SK-N-SH treated with all-trans-retinoic acid at 6 μM for 48 hours (cell line): ENCODE data around the gene KRTAP1-1.

Experiments used
- ATAC-seq: fragments of 200-7000 bp; cut with Tn5 transposase; 3 replicates; pipeline ENCODE4 v1.9.1; 2020; ENCODE audit warnings: mild to moderate bottlenecking, moderate library complexity
- ARNTL ChIP-seq: fragments of 450-650 bp; formaldehyde crosslinking; IDR thresholded peaks from 2 replicates; pipeline ENCODE4 v1.5.0; 2020; ENCODE audit warnings: low read depth, mild to moderate bottlenecking, moderate library complexity, borderline replicate concordance
- BACH2 ChIP-seq: fragments of 250-450 bp; sonication (Bioruptor Pico); IDR thresholded peaks from 2 replicates; pipeline ENCODE4 v1.9.0; 2021; ENCODE audit warnings: mild to moderate bottlenecking, borderline replicate concordance
- CSDC2 ChIP-seq: fragments of 250-450 bp; sonication (Bioruptor Pico); IDR thresholded peaks from 2 replicates; pipeline ENCODE4 v1.5.0; 2020; ENCODE audit warnings: mild to moderate bottlenecking, moderate library complexity
- CSRNP3 ChIP-seq: fragments of 250-450 bp; sonication (Bioruptor Pico); IDR thresholded peaks from 2 replicates; pipeline ENCODE4 v1.5.1; 2021; ENCODE audit warnings: mild to moderate bottlenecking, moderate library complexity
- ESRRG ChIP-seq: fragments of 250-450 bp; sonication (Bioruptor Pico); IDR thresholded peaks from 2 replicates; pipeline ENCODE4 v1.6.1; 2021; ENCODE audit warnings: mild to moderate bottlenecking
- ISL1 ChIP-seq: fragments of 250-450 bp; sonication (Bioruptor Pico); IDR thresholded peaks from 2 replicates; pipeline ENCODE4 v2.1.2; 2022; ENCODE audit warnings: mild to moderate bottlenecking, moderate library complexity
- OSR1 ChIP-seq: fragments of 250-450 bp; sonication (Bioruptor Pico); IDR thresholded peaks from 2 replicates; pipeline ENCODE4 v1.8.0; 2022; ENCODE audit warnings: moderate library complexity, mild to moderate bottlenecking, inconsistent platforms
- PATZ1 ChIP-seq: fragments of 250-450 bp; sonication (Bioruptor Pico); IDR thresholded peaks from 2 replicates; pipeline ENCODE4 v1.8.0; 2020; ENCODE audit warnings: mild to moderate bottlenecking, moderate library complexity, borderline replicate concordance
- POU6F1 ChIP-seq: fragments of 250-450 bp; sonication (Bioruptor Pico); IDR thresholded peaks from 2 replicates; pipeline ENCODE4 v1.8.0; 2021; ENCODE audit warnings: low read depth, mild to moderate bottlenecking, moderate library complexity, borderline replicate concordance
- PPARA ChIP-seq: fragments of 250-450 bp; sonication (Bioruptor Pico); IDR thresholded peaks from 2 replicates; pipeline ENCODE4 v1.5.0; 2020; ENCODE audit warnings: mild to moderate bottlenecking, borderline replicate concordance
- SNAI2 ChIP-seq: fragments of 250-450 bp; sonication (Bioruptor Pico); IDR thresholded peaks from 2 replicates; pipeline ENCODE4 v1.5.0; 2020; ENCODE audit warnings: mild to moderate bottlenecking, moderate library complexity
- TCF4 ChIP-seq: fragments of 250-450 bp; sonication (Bioruptor Pico); IDR thresholded peaks from 2 replicates; pipeline ENCODE4 v1.8.0; 2021; ENCODE audit warnings: mild to moderate bottlenecking, moderate library complexity, borderline replicate concordance
- ZFP3 ChIP-seq: fragments of 250-450 bp; sonication (Bioruptor Pico); IDR thresholded peaks from 2 replicates; pipeline ENCODE4 v1.5.0; 2020; ENCODE audit warnings: mild to moderate bottlenecking, moderate library complexity
- ZFP30 ChIP-seq: fragments of 450-650 bp; formaldehyde crosslinking; IDR thresholded peaks from 2 replicates; pipeline ENCODE4 v1.5.0; 2022; ENCODE audit warnings: mild to moderate bottlenecking, moderate library complexity
- ZNF565 ChIP-seq: fragments of 450-650 bp; formaldehyde crosslinking; conservative IDR thresholded peaks from 2 replicates; pipeline ENCODE4 v1.5.0; 2020; ENCODE audit warnings: low read depth, mild to moderate bottlenecking, moderate library complexity
- ZNF70 ChIP-seq: fragments of 450-650 bp; formaldehyde crosslinking; IDR thresholded peaks from 2 replicates; pipeline ENCODE4 v1.5.0; 2020; ENCODE audit warnings: mild to moderate bottlenecking, moderate library complexity
- ZNF8 ChIP-seq: fragments of 450-650 bp; formaldehyde crosslinking; IDR thresholded peaks from 2 replicates; pipeline ENCODE4 v1.5.0; 2020; ENCODE audit warnings: mild to moderate bottlenecking, moderate library complexity
- TF ChIP-seq, protein P1 (sequence below): fragments of 250-450 bp; sonication (Bioruptor Pico); IDR thresholded peaks from 2 replicates; pipeline ENCODE4 v1.5.1; 2020; ENCODE audit warnings: low read depth, mild to moderate bottlenecking, moderate library complexity
- TF ChIP-seq, protein P2 (sequence below): fragments of 250-450 bp; sonication (Bioruptor Pico); IDR thresholded peaks from 2 replicates; pipeline ENCODE4 v1.5.0; 2020; ENCODE audit warnings: mild to moderate bottlenecking, moderate library complexity

Gene KRTAP1-1

DNA sequence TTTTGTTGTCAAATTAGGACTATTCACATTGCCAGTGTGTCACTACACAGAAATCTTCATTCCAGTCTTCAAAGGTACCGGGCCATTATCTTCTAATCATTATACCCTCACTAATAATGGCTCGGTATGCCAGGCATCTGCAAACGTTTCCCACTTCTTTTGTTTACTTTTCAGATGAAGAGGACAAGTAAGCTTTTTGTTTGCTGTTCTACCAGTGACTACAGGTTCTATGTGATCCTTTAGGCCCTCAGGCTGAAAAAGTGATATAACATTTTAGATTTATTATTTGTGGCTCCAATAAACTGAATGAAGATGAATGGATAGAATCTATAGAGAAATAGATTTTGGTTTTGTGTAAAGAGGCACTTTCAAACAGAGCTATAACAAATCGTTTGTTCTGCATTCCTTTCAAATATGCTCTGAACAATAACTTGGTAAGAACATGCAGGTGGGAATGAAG lies 31.9 kb downstream of the KRTAP1-1 start:
- no peak for ATAC-seq
- TF ChIP-seq ARNTL = no peak
- no peak for TF ChIP-seq BACH2 (CRISPR knock-in tag)
- TF ChIP-seq ZNF565 = no peak
- TF ChIP-seq PPARA (CRISPR knock-in tag) = no peak
- TF ChIP-seq, protein P1, sequence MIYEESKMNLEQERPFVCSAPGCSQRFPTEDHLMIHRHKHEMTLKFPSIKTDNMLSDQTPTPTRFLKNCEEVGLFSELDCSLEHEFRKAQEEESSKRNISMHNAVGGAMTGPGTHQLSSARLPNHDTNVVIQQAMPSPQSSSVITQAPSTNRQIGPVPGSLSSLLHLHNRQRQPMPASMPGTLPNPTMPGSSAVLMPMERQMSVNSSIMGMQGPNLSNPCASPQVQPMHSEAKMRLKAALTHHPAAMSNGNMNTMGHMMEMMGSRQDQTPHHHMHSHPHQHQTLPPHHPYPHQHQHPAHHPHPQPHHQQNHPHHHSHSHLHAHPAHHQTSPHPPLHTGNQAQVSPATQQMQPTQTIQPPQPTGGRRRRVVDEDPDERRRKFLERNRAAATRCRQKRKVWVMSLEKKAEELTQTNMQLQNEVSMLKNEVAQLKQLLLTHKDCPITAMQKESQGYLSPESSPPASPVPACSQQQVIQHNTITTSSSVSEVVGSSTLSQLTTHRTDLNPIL = no peak
- no peak for TF ChIP-seq ZNF70
- no peak for TF ChIP-seq OSR1 (CRISPR knock-in tag)
- TF ChIP-seq ZFP30 (CRISPR knock-in tag) = no peak
- TF ChIP-seq CSRNP3 (CRISPR knock-in tag) = no peak
- TF ChIP-seq, protein P2, sequence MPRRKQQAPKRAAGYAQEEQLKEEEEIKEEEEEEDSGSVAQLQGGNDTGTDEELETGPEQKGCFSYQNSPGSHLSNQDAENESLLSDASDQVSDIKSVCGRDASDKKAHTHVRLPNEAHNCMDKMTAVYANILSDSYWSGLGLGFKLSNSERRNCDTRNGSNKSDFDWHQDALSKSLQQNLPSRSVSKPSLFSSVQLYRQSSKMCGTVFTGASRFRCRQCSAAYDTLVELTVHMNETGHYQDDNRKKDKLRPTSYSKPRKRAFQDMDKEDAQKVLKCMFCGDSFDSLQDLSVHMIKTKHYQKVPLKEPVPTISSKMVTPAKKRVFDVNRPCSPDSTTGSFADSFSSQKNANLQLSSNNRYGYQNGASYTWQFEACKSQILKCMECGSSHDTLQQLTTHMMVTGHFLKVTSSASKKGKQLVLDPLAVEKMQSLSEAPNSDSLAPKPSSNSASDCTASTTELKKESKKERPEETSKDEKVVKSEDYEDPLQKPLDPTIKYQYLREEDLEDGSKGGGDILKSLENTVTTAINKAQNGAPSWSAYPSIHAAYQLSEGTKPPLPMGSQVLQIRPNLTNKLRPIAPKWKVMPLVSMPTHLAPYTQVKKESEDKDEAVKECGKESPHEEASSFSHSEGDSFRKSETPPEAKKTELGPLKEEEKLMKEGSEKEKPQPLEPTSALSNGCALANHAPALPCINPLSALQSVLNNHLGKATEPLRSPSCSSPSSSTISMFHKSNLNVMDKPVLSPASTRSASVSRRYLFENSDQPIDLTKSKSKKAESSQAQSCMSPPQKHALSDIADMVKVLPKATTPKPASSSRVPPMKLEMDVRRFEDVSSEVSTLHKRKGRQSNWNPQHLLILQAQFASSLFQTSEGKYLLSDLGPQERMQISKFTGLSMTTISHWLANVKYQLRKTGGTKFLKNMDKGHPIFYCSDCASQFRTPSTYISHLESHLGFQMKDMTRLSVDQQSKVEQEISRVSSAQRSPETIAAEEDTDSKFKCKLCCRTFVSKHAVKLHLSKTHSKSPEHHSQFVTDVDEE (CRISPR knock-in tag) = no peak
- no peak for TF ChIP-seq CSDC2 (CRISPR knock-in tag)
- TF ChIP-seq PATZ1 (CRISPR knock-in tag) = no peak
- TF ChIP-seq ISL1 = no peak
- no peak for TF ChIP-seq ESRRG
- TF ChIP-seq SNAI2 (CRISPR knock-in tag) = no peak
- TF ChIP-seq ZFP3 (CRISPR knock-in tag) = no peak
- no peak for TF ChIP-seq ZNF8

- no peak for ATAC-seq
- TF ChIP-seq ZNF565 = no peak
- TF ChIP-seq ZNF70 = no peak
- TF ChIP-seq POU6F1 = no peak
- TF ChIP-seq, all 23 proteins: peak for 0
Observed at GRCh38 chr17:41008811-41009210, 32.4 kb downstream of the KRTAP1-1 start, which contains the start of gene KRTAP3-1. KRTAP3-1 (minus strand) TSS chr17:41009128; CDS start chr17:41009074, 54 bp downstream.

DNA sequence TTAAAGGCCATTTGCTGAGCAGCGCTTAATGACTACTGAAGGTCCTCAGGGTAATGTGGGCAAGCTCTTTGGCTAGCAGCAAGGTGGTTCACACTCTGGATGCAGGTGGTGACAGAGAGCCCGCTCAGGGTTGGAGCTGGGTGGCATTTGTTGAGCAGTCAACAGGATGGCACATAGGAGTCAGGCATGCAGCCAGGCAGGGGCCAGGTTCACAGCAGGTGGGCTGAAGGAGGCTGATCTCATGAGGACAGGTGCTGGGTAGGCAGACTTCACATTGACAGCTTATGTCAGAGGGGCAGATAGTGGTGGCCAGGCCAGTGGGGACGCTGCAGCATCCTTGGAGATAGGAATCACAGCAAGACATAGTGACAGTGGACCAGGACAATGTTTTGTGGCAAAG lies 36.9 kb downstream of the KRTAP1-1 start:
- ATAC-seq = no peak
- TF ChIP-seq, protein P2 (CRISPR knock-in tag) = no peak
- no peak for TF ChIP-seq CSRNP3 (CRISPR knock-in tag)
- no peak for TF ChIP-seq ARNTL
- TF ChIP-seq PATZ1 (CRISPR knock-in tag) = no peak
- TF ChIP-seq PPARA (CRISPR knock-in tag) = no peak
- no peak for TF ChIP-seq TCF4 (CRISPR knock-in tag)
- no peak for TF ChIP-seq CSDC2 (CRISPR knock-in tag)
- TF ChIP-seq ZFP3 (CRISPR knock-in tag) = no peak
- no peak for TF ChIP-seq ESRRG
- no peak for TF ChIP-seq ZNF565
